Right ventricle myocardium superior (tissue), 1 donor: ENCODE data around the gene GATA2. TPM values are rescaled to one million over a fixed set of nuclear protein-coding genes. Genes with fewer than 3 reads are reported as not detected.
A peak's percentile ranks its signal among the peaks of the same experiment; 100 is the strongest.

Experiments
- ATAC-seq: fragments of 200-7000 bp; cut with Tn5 transposase; one replicate; pipeline ENCODE4 v1.9.1; 2020; ENCODE audit warnings: mild to moderate bottlenecking; ENCODE audit not compliant: poor library complexity
- DNase-seq: peaks from one replicate; pipeline ENCODE4 v3.0.0-alpha.2; 2020
- intact Hi-C: fragments of 100-400 bp; cut with DNase I; formaldehyde crosslinking; loops from one replicate; pipeline ENCODE4 v1.11.2; 2022
- total RNA-seq: library from RNA; stranded (reverse); fragmentation: NEBNext Ultra II Directional; extraction: Animal tissue kit (Norgen Biotek cat#: 25700); gene quantifications from one replicate; pipeline ENCODE4 v1.2.1, GENCODE V29; 2021
- donor health status: DM: no; HTN: yes; CAD: no; lungs with severe emphysema.

The GATA2 gene
- total RNA-seq, 1 donor from 2014 or later = 8.3 TPM

- intact Hi-C loops = no loop called here
- DNase-seq = no peak
- ATAC-seq = no peak
Measured at GRCh38 chr3:128452120-128452519, 40.9 kb downstream of the GATA2 start.

- ATAC-seq = no peak
- DNase-seq = no peak
- intact Hi-C loops = no loop called here
Measured at GRCh38 chr3:128449111-128449638, 43.8 kb downstream of the GATA2 start.

- DNase-seq = no peak
- intact Hi-C loops = no loop called here
- no peak for ATAC-seq
Measured at GRCh38 chr3:128448491-128448890, 44.5 kb downstream of the GATA2 start.

- intact Hi-C loops = no loop called here
- DNase-seq (no peak), ATAC-seq (no peak)
Measured at GRCh38 chr3:128447561-128448013, 45.4 kb downstream of the GATA2 start.

GRCh38 chr3:128446821-128447220 lies 46.2 kb downstream of the GATA2 start:
- DNase-seq (no peak), ATAC-seq (no peak)
- intact Hi-C loops = no loop called here

GRCh38 chr3:128445357-128445756 lies 47.6 kb downstream of the GATA2 start:
- intact Hi-C loops = no loop called here
- no peak for DNase-seq

GRCh38 chr3:128443771-128444170 lies 49.2 kb downstream of the GATA2 start:
- DNase-seq = no peak
- no peak for ATAC-seq
- intact Hi-C loops = no loop called here

More at GRCh38 chr3:128445357-128445756, 47.6 kb downstream of the GATA2 start:
- ATAC-seq = no peak

- no peak for ATAC-seq
- intact Hi-C loops = no loop called here
Measured at GRCh38 chr3:128442949-128443348, 50.1 kb downstream of the GATA2 start.

GRCh38 chr3:128442070-128442469 lies 50.9 kb downstream of the GATA2 start:
- DNase-seq = no peak
- intact Hi-C loops = no loop called here

More at GRCh38 chr3:128442949-128443348, 50.1 kb downstream of the GATA2 start:
- no peak for DNase-seq

GRCh38 chr3:128439226-128439625 lies 53.8 kb downstream of the GATA2 start:
- ATAC-seq (no peak), DNase-seq (no peak)
- intact Hi-C loops = no loop called here

More at GRCh38 chr3:128442070-128442469, 50.9 kb downstream of the GATA2 start:
- ATAC-seq = no peak

- DNase-seq (no peak), ATAC-seq (no peak)
- intact Hi-C loops = no loop called here
Measured at GRCh38 chr3:128438488-128439072, 54.4 kb downstream of the GATA2 start.

GRCh38 chr3:128436214-128436613 lies 56.8 kb downstream of the GATA2 start:
- intact Hi-C loops = no loop called here
- no peak for DNase-seq
- no peak for ATAC-seq

- ATAC-seq = no peak
- intact Hi-C loops = no loop called here
- no peak for DNase-seq
Measured at GRCh38 chr3:128435561-128435960, 57.4 kb downstream of the GATA2 start.

GRCh38 chr3:128435058-128435457 lies 57.9 kb downstream of the GATA2 start:
- ATAC-seq (no peak), DNase-seq (no peak)
- intact Hi-C loops = no loop called here

GRCh38 chr3:128434524-128434923 lies 58.5 kb downstream of the GATA2 start:
- intact Hi-C loops = no loop called here
- no peak for DNase-seq
- no peak for ATAC-seq

- DNase-seq (no peak), ATAC-seq (no peak)
- intact Hi-C loops = no loop called here
Measured at GRCh38 chr3:128433837-128434165, 59.2 kb downstream of the GATA2 start.

GRCh38 chr3:128432971-128433836 lies 59.8 kb downstream of the GATA2 start:
- intact Hi-C loops = no loop called here
- peak; percentile 59 for ATAC-seq

GRCh38 chr3:128432301-128432970 lies 60.6 kb downstream of the GATA2 start:
- no peak for DNase-seq
- no peak for ATAC-seq
- intact Hi-C loops = no loop called here

More at GRCh38 chr3:128432971-128433836, 59.8 kb downstream of the GATA2 start:
- no peak for DNase-seq

GRCh38 chr3:128431803-128432300 lies 61.1 kb downstream of the GATA2 start:
- intact Hi-C loops = no loop called here
- DNase-seq (no peak), ATAC-seq (no peak)
